ENCODE results near the gene UNC80.

DNA sequence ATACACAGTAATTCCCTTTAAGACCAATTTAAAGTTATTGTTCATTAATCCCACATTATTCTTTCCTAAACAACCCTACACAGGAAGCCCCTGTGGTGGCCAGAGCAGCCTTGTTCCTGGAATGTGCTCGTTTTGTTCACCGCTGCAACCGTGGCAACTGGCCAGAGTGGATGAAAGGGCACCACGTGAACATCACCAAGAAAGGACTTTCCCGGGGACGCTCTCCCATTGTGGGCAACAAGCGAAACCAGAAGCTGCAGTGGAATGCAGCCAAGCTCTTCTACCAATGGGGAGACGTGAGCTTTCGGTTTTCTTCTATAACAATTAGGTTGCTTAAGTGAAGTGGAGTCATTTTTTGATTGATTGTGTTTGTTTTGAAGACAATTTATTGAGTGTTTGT is 101.0 kb downstream of the UNC80 start:
- TF ChIP-seq EZH2 (IDR thresholded peaks at IDR 0.05; ENCODE audit: insufficient read depth, poor library complexity, severe bottlenecking) (no peak), EZH2phosphoT487 (IDR thresholded peaks at IDR 0.05; ENCODE audit: insufficient read depth, low read depth) (no peak)

Data from GM23248 (cell line).